ENCODE results near the gene HTR1D. TPM values are rescaled to one million over a fixed set of nuclear protein-coding genes. Genes with fewer than 3 reads are reported as not detected.

Gene HTR1D
- total RNA-seq, 2 donors from 2014 or later: not detected

GRCh38 chr1:23222742-23223141 lies 5.4 kb upstream of the HTR1D start:
- Histone ChIP-seq H3K27me3 (peaks cover 0 to 4% of the 10 kb centered on the region in 2 donors), H3K36me3 (no peaks in the 10 kb centered on the region), H3K9me3 (no peaks in the 10 kb centered on the region), H3K4me3 (no peak overlapping the region), H3K27ac (no peak overlapping the region), H3K4me1 (peaks cover 0 to 1% of the 10 kb centered on the region in 2 donors)
- no peak for DNase-seq (ENCODE audit: low spot score)
- TF ChIP-seq CTCF (IDR thresholded peaks at IDR 0.05): no peak

DNA sequence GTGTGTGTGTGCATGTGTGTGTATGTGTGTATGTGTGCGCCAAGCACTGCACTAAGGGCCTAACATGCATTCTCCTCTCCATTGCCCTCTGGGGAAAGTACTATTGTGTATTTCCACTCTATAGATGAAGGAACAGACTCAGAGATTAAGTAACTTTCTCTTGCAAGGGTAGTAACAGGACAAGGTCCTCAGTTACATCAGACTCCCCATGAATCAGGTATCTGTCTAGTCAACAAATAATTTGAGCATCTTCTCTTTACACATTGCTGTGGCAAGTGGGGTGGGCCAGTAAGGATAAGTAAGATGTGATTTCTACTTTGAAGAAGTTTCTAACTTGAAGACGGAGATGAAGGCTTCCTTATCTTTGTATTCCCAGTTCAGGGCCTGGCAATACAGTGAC lies 5.0 kb upstream of the HTR1D start:
- peaks cover 0 to 6% of the 10 kb centered on the region in 2 donors for H3K27me3 ChIP-seq
- H3K36me3 ChIP-seq: no peaks in the 10 kb centered on the region
- H3K4me3 ChIP-seq: no peak overlapping the region
- no peak for DNase-seq (ENCODE audit: low spot score)
- no peaks in the 10 kb centered on the region for H3K9me3 ChIP-seq
- TF ChIP-seq CTCF (IDR thresholded peaks at IDR 0.05): no peak
- H3K4me1 ChIP-seq: peaks cover 0 to 6% of the 10 kb centered on the region in 2 donors
- no peak overlapping the region for H3K27ac ChIP-seq

DNA sequence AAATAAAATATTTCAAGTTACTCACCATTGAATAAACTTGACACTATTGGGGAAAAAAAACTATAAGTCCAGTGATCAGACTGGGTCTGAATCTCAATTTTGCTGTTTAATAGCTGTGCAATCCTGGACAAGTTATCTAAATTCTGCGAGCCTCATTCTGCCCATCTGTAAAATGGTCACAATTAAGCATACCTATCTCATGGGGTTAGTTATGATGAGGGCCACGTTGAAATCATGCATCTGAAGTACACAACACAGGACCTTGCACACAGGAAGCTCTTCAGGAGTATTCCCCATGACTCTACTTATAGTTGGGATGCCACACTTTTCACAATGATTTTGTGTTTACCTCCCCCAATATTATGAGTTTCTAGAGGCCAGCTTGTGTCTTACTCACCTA lies 3.8 kb upstream of the HTR1D start:
- no peak for DNase-seq (ENCODE audit: low spot score)
- Histone ChIP-seq H3K27me3 (peaks cover 6 to 18% of the 10 kb centered on the region in 2 donors), H3K4me3 (no peak overlapping the region), H3K27ac (no peak overlapping the region), H3K36me3 (no peaks in the 10 kb centered on the region), H3K9me3 (no peaks in the 10 kb centered on the region), H3K4me1 (peaks cover 0 to 15% of the 10 kb centered on the region in 2 donors)
- TF ChIP-seq CTCF (IDR thresholded peaks at IDR 0.05): no peak

GRCh38 chr1:23216771-23217420 lies 406 bp downstream of the HTR1D start:
- Histone ChIP-seq H3K27me3 (peaks cover 6 to 19% of the 10 kb centered on the region in 2 donors), H3K9me3 (no peaks in the 10 kb centered on the region), H3K4me3 (peak overlapping the region; percentile 11 to 50), H3K4me1 (peaks cover 0 to 15% of the 10 kb centered on the region in 2 donors), H3K27ac (no peak overlapping the region), H3K36me3 (no peaks in the 10 kb centered on the region)
- no peak for DNase-seq (ENCODE audit: low spot score)
- peak; percentile 58 to 77 for TF ChIP-seq CTCF (IDR thresholded peaks at IDR 0.05)

GRCh38 chr1:23215751-23216449 lies 1.4 kb downstream of the HTR1D start:
- TF ChIP-seq CTCF (IDR thresholded peaks at IDR 0.05): no peak
- Histone ChIP-seq H3K4me3 (no peak overlapping the region), H3K9me3 (no peaks in the 10 kb centered on the region), H3K27ac (no peak overlapping the region), H3K27me3 (peaks cover 6 to 19% of the 10 kb centered on the region in 2 donors), H3K4me1 (peaks cover 0 to 15% of the 10 kb centered on the region in 2 donors), H3K36me3 (no peaks in the 10 kb centered on the region)
- DNase-seq (ENCODE audit: low spot score): no peak

All from right atrium auricular region (tissue), 2 donors.